A549 (cell line): ENCODE data around the gene POLE2. TPM values are rescaled to one million over a fixed set of nuclear protein-coding genes. Genes with fewer than 3 reads are reported as not detected.
A peak's percentile ranks its signal among the peaks of the same experiment; 100 is the strongest.

Experiments
- ATOH8 ChIP-seq: fragments of 250-450 bp; sonication (Bioruptor Pico); IDR thresholded peaks from 2 replicates; pipeline ENCODE4 v1.5.0; 2020; ENCODE audit warnings: low read depth, mild to moderate bottlenecking, moderate library complexity
- BCL3 ChIP-seq: fragments of >200 bp; sonication (Bioruptor Twin); formaldehyde crosslinking; IDR thresholded peaks from 3 replicates; pipeline ENCODE4 v1.6.1; 2016
- BHLHE40 ChIP-seq: IDR thresholded peaks from 2 replicates; pipeline ENCODE4 v1.6.1; 2012; ENCODE audit warnings: low read depth, low read length, inconsistent platforms
- CBX2 ChIP-seq: fragments of 200-600 bp; sonication (generic); IDR thresholded peaks from 2 replicates; pipeline ENCODE4 v1.6.1; 2016; ENCODE audit warnings: low read depth, mild to moderate bottlenecking, borderline replicate concordance
- CBX8 ChIP-seq: fragments of 200-600 bp; sonication (generic); IDR thresholded peaks from 2 replicates; pipeline ENCODE4 v1.6.1; 2016
- CHD2 ChIP-seq: fragments of 150-350 bp; IDR thresholded peaks from 2 replicates; pipeline ENCODE4 v1.6.1; 2014; ENCODE audit warnings: low read length; ENCODE audit not compliant: partially characterized antibody
- CHD4 ChIP-seq: fragments of 200-600 bp; sonication (generic); IDR thresholded peaks from 2 replicates; pipeline ENCODE4 v1.6.1; 2016; ENCODE audit warnings: antibody characterized with exemption, mild to moderate bottlenecking, borderline replicate concordance
- CTCF ChIP-seq: fragments of >200 bp; sonication (Bioruptor Twin); formaldehyde crosslinking; IDR thresholded peaks from 3 replicates; pipeline ENCODE4 v1.5.1; 2016
- EHF ChIP-seq: fragments of 250-450 bp; sonication (Bioruptor Pico); IDR thresholded peaks from 2 replicates; pipeline ENCODE4 v1.5.0; 2020; ENCODE audit warnings: mild to moderate bottlenecking
- EHMT2 ChIP-seq: fragments of 200-600 bp; sonication (generic); IDR thresholded peaks from 2 replicates; pipeline ENCODE4 v1.6.1; 2016; ENCODE audit warnings: antibody characterized with exemption, low read depth, mild to moderate bottlenecking, moderate library complexity
- EP300 ChIP-seq, 2 experiments: fragments of >200 bp; sonication (Bioruptor Twin); formaldehyde crosslinking; IDR thresholded peaks; 2 replicates in 1 of 2; 3 replicates in 1 of 2; pipeline ENCODE4 v1.6.1; 2016 to 2017
- FOSL2 ChIP-seq, 2 experiments: fragments of 450-650 bp in 1 of 2; fragments of >200 bp in 1 of 2; sonication (Bioruptor Twin) in 1 of 2; formaldehyde crosslinking; IDR thresholded peaks; 2 replicates each; pipeline versions ENCODE4 v1.5.0 to v1.6.1; 2016 to 2020; ENCODE audit warnings: mild to moderate bottlenecking in 1 of 2, moderate library complexity in 1 of 2
- FOXS1 ChIP-seq: fragments of 250-450 bp; sonication (Bioruptor Pico); IDR thresholded peaks from 2 replicates; pipeline ENCODE4 v1.5.0; 2020; ENCODE audit warnings: mild to moderate bottlenecking, moderate library complexity
- HES2 ChIP-seq: fragments of >200 bp; sonication (Bioruptor Twin); formaldehyde crosslinking; IDR thresholded peaks from 2 replicates; pipeline ENCODE4 v1.6.1; 2016
- HEYL ChIP-seq: fragments of 250-450 bp; sonication (Bioruptor Pico); IDR thresholded peaks from 2 replicates; pipeline ENCODE4 v1.8.0; 2021; ENCODE audit warnings: mild to moderate bottlenecking, moderate library complexity
- HOXA7 ChIP-seq: fragments of 250-450 bp; sonication (Bioruptor Pico); IDR thresholded peaks from 2 replicates; pipeline ENCODE4 v1.5.0; 2020; ENCODE audit warnings: mild to moderate bottlenecking, moderate library complexity
- HOXB13 ChIP-seq: fragments of 250-450 bp; sonication (Bioruptor Pico); IDR thresholded peaks from 2 replicates; pipeline ENCODE4 v1.5.0; 2020; ENCODE audit warnings: low read depth, mild to moderate bottlenecking, moderate library complexity
- HOXB5 ChIP-seq: fragments of 250-450 bp; sonication (Bioruptor Pico); IDR thresholded peaks from 2 replicates; pipeline ENCODE4 v1.5.0; 2020; ENCODE audit warnings: mild to moderate bottlenecking, moderate library complexity
- JUN ChIP-seq, 2 experiments: fragments of >200 bp; sonication (Bioruptor Twin); formaldehyde crosslinking; IDR thresholded peaks; 2 replicates in 1 of 2; 3 replicates in 1 of 2; pipeline ENCODE4 v1.6.1; 2016 to 2017
- JUNB ChIP-seq: fragments of >200 bp; sonication (Bioruptor Twin); formaldehyde crosslinking; IDR thresholded peaks from 2 replicates; pipeline ENCODE4 v1.6.1; 2016
- KDM1A ChIP-seq: fragments of 200-600 bp; sonication (generic); IDR thresholded peaks from 2 replicates; pipeline ENCODE4 v1.6.1; 2016; ENCODE audit warnings: low read depth, mild to moderate bottlenecking
- MAFK ChIP-seq: fragments of 450-650 bp; IDR thresholded peaks from 2 replicates; pipeline ENCODE4 v1.6.1; 2014; ENCODE audit not compliant: partially characterized antibody
- MYC ChIP-seq: IDR thresholded peaks from 2 replicates; pipeline ENCODE4 v1.6.1; 2012; ENCODE audit warnings: mild to moderate bottlenecking, inconsistent platforms, low read length, improper control_type of control experiment, borderline replicate concordance
- NFE2L2 ChIP-seq: fragments of 150-350 bp; conservative IDR thresholded peaks from 2 replicates; pipeline ENCODE4 v1.6.1; 2014; ENCODE audit warnings: low read length
- NPAS2 ChIP-seq: fragments of 250-450 bp; sonication (Bioruptor Pico); IDR thresholded peaks from 2 replicates; pipeline ENCODE4 v1.8.0; 2022; ENCODE audit warnings: mild to moderate bottlenecking, moderate library complexity, borderline replicate concordance
- NR3C1 ChIP-seq: fragments of >200 bp; sonication (Bioruptor Twin); formaldehyde crosslinking; IDR thresholded peaks from 3 replicates; pipeline ENCODE4 v1.6.1; 2017
- PBX3 ChIP-seq: IDR thresholded peaks from 2 replicates; pipeline ENCODE4 v1.6.1; 2012
- POLR2AphosphoS2 ChIP-seq: conservative IDR thresholded peaks from 2 replicates; pipeline ENCODE4 v1.6.1; 2012; ENCODE audit warnings: low read length, improper control_type of control experiment, inconsistent platforms
- RAD21 ChIP-seq, 2 experiments: fragments of >200 bp in 1 of 2; sonication (Bioruptor Twin) in 1 of 2; formaldehyde crosslinking in 1 of 2; IDR thresholded peaks in 1 of 2; conservative IDR thresholded peaks in 1 of 2; 2 replicates in 1 of 2; 3 replicates in 1 of 2; pipeline ENCODE4 v1.6.1; 2012 to 2018; ENCODE audit warnings: inconsistent platforms in 1 of 2
- RCOR1 ChIP-seq: fragments of 150-350 bp; IDR thresholded peaks from 2 replicates; pipeline ENCODE4 v1.6.1; 2014; ENCODE audit warnings: antibody characterized with exemption, low read length, low read depth
- RFX5 ChIP-seq: fragments of 450-650 bp; IDR thresholded peaks from 2 replicates; pipeline ENCODE4 v1.7.1; 2014; ENCODE audit warnings: antibody characterized with exemption, mild to moderate bottlenecking, moderate library complexity
- RNF2 ChIP-seq: fragments of 200-600 bp; sonication (generic); IDR thresholded peaks from 2 replicates; pipeline ENCODE4 v1.6.1; 2016; ENCODE audit warnings: low read depth, mild to moderate bottlenecking, antibody characterized with exemption, moderate library complexity, borderline replicate concordance
- TP53 ChIP-seq: fragments of 250-450 bp; sonication (Bioruptor Pico); IDR thresholded peaks from 2 replicates; pipeline ENCODE4 v1.5.0; 2021; ENCODE audit warnings: mild to moderate bottlenecking, moderate library complexity
- USF2 ChIP-seq: fragments of 450-650 bp; IDR thresholded peaks from 2 replicates; pipeline ENCODE4 v1.6.1; 2014; ENCODE audit warnings: antibody characterized with exemption
- ZC3H11A ChIP-seq: fragments of 450-650 bp; IDR thresholded peaks from 2 replicates; pipeline ENCODE4 v1.6.1; 2014; ENCODE audit warnings: antibody characterized with exemption, mild to moderate bottlenecking
- ZFP36 ChIP-seq: fragments of 450-650 bp; IDR thresholded peaks from 2 replicates; pipeline ENCODE4 v1.6.1; 2014; ENCODE audit warnings: borderline replicate concordance; ENCODE audit not compliant: partially characterized antibody
- ZNF302 ChIP-seq: fragments of 250-450 bp; sonication (Bioruptor Pico); IDR thresholded peaks from 2 replicates; pipeline ENCODE4 v1.9.0; 2021; ENCODE audit warnings: inconsistent platforms, mild to moderate bottlenecking, moderate library complexity
- ZSCAN20 ChIP-seq: fragments of 250-450 bp; sonication (Bioruptor Pico); IDR thresholded peaks from 2 replicates; pipeline ENCODE4 v1.8.0; 2022; ENCODE audit warnings: mild to moderate bottlenecking, moderate library complexity
- polyA plus RNA-seq, 4 experiments: library from polyadenylated mRNA; depleted of rRNA in 3 of 4; stranded (reverse); fragments of >200 nt; fragmentation: RNase III in 1 of 4; extraction: RNeasy Plus Mini Kit Qiagen cat#74134 plus additional on column Dnase treatment in 1 of 4; gene quantifications; 2 replicates in 3 of 4; 3 replicates in 1 of 4; pipeline ENCODE4 v1.2.3, GENCODE V29; 2011 to 2017

The POLE2 gene
- polyA plus RNA-seq, 2 of the 4 experiments (the other 2 are of a cell fraction), result 20.2 to 28.1 TPM

- TF ChIP-seq BCL3 (peak; percentile 93), PBX3 (peak; percentile 97), ZNF302 (CRISPR knock-in tag) (no peak), JUN (IDR thresholded peaks at IDR 0.05) (peak; percentile 93 to 95), HOXB5 (CRISPR knock-in tag) (no peak), EHF (CRISPR knock-in tag) (no peak), FOSL2 (IDR thresholded peaks at IDR 0.05) (no peak), FOSL2 (CRISPR knock-in tag; IDR thresholded peaks at IDR 0.05) (no peak), MAFK (no peak), HOXA7 (no peak), ZSCAN20 (no peak), ZFP36 (no peak), TP53 (CRISPR knock-in tag) (no peak), EP300 (IDR thresholded peaks at IDR 0.05) (no peak), HES2 (no peak), KDM1A (no peak), EHMT2 (no peak), RAD21 (conservative IDR thresholded peaks at IDR 0.05 in 1 of 2, IDR thresholded peaks at IDR 0.05 in 1 of 2) (no peak), HEYL (CRISPR knock-in tag) (no peak), NFE2L2 (no peak), RNF2 (no peak), CHD2 (no peak), RFX5 (no peak), RCOR1 (no peak), JUNB (no peak), NR3C1 (no peak), MYC (no peak), HOXB13 (CRISPR knock-in tag) (no peak), NPAS2 (no peak), CBX2 (no peak), POLR2AphosphoS2 (no peak), BHLHE40 (no peak), ATOH8 (CRISPR knock-in tag) (no peak), ZC3H11A (no peak), CTCF (0 out of 3 replicates have a peak, but pooled peaks have one; percentile 10), FOXS1 (CRISPR knock-in tag) (no peak), USF2 (peak; percentile 80), CBX8 (no peak), CHD4 (no peak)
Observed at GRCh38 chr14:49620182-49621113, 67.6 kb downstream of the POLE2 start, which contains the start of the genes MGAT2 and RPL36AL (continued).
